ENCODE results near the gene TRIM2. TPM values are rescaled to one million over a fixed set of nuclear protein-coding genes. Genes with fewer than 3 reads are reported as not detected.

The TRIM2 gene
- total and polyA plus RNA-seq, 10 of the 15 experiments (the other 5 are each of a cell fraction or from before 2014, with no cell fraction given): 0.06 to 0.19 (median 0.15) TPM; not detected in 3

GRCh38 chr4:153268295-153268694 lies 64.1 kb downstream of the TRIM2 start:
- in situ Hi-C loops (cut with MboI) (no loop called here), intact Hi-C loops (cut with micrococcal nuclease; ENCODE audit: unreplicated experiment) (no loop called here)
- no peak for TF ChIP-seq ZNF217 (IDR thresholded peaks at IDR 0.05)
- TF ChIP-seq, protein P1, sequence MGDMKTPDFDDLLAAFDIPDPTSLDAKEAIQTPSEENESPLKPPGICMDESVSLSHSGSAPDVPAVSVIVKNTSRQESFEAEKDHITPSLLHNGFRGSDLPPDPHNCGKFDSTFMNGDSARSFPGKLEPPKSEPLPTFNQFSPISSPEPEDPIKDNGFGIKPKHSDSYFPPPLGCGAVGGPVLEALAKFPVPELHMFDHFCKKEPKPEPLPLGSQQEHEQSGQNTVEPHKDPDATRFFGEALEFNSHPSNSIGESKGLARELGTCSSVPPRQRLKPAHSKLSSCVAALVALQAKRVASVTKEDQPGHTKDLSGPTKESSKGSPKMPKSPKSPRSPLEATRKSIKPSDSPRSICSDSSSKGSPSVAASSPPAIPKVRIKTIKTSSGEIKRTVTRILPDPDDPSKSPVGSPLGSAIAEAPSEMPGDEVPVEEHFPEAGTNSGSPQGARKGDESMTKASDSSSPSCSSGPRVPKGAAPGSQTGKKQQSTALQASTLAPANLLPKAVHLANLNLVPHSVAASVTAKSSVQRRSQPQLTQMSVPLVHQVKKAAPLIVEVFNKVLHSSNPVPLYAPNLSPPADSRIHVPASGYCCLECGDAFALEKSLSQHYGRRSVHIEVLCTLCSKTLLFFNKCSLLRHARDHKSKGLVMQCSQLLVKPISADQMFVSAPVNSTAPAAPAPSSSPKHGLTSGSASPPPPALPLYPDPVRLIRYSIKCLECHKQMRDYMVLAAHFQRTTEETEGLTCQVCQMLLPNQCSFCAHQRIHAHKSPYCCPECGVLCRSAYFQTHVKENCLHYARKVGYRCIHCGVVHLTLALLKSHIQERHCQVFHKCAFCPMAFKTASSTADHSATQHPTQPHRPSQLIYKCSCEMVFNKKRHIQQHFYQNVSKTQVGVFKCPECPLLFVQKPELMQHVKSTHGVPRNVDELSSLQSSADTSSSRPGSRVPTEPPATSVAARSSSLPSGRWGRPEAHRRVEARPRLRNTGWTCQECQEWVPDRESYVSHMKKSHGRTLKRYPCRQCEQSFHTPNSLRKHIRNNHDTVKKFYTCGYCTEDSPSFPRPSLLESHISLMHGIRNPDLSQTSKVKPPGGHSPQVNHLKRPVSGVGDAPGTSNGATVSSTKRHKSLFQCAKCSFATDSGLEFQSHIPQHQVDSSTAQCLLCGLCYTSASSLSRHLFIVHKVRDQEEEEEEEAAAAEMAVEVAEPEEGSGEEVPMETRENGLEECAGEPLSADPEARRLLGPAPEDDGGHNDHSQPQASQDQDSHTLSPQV (IDR thresholded peaks at IDR 0.05): peak; percentile 51; the same call in 1 of the 2 replicates
- ChIA-PET SMC1A (ENCODE audit: uncharacterized antibody, unreplicated experiment) (interaction anchor here (0.7 kb wide), 1 partner anchor 11 kb away, joined by 3 read pairs; no protein-coding TSS in a partner anchor), POLR2A (no interaction called here), CTCF (interaction anchor here (0.7 to 1.4 kb wide), 2 partner anchors 8 to 428 kb away, joined by 3 read pairs; no protein-coding TSS in a partner anchor), RAD21 (ENCODE audit: unreplicated experiment) (no interaction called here)
- H3K4me3 ChIP-seq: no peak overlapping the region
- no peak overlapping the region for H3K4me2 ChIP-seq (ENCODE audit: control insufficient read depth, insufficient read depth)
- no peaks in the 10 kb centered on the region for H3K4me1 ChIP-seq (ENCODE audit: control insufficient read depth, insufficient read depth, low read length)
- H3K27ac ChIP-seq (ENCODE audit: control insufficient read depth, insufficient read depth): no peak overlapping the region
- FAIRE-seq (no peak), ATAC-seq (no peak), DNase-seq (ENCODE audit: low read depth, low spot score) (no peak)
- BruUV-seq (replicated peaks): no TSS peak
- H4K20me1 ChIP-seq (ENCODE audit: control insufficient read depth, insufficient read depth): no peaks in the 10 kb centered on the region
- no peak overlapping the region for H2AFZ ChIP-seq (ENCODE audit: control insufficient read depth, low read depth, low read length)
- WGBS (ENCODE audit: insufficient coverage, insufficient replicate concordance, low lambda C conversion rate, missing lambda C conversion rate): 21% methylated on average over 4 of the region's 4 CpGs
- H3K79me2 ChIP-seq (ENCODE audit: control insufficient read depth, insufficient read depth, low read length): no peaks in the 10 kb centered on the region
- H3K27me3 ChIP-seq (replicated peaks in 1 of 2; ENCODE audit: control insufficient read depth in 2 of 2, insufficient read depth in 2 of 2, low read length in 1 of 2): no peaks in the 10 kb centered on the region
- no peak overlapping the region for H3K9ac ChIP-seq (ENCODE audit: control insufficient read depth, insufficient read depth, low read length)
- H3K9me3 ChIP-seq (replicated peaks; ENCODE audit: control insufficient read depth, insufficient read depth, low read length): no peaks in the 10 kb centered on the region
- no peaks in the 10 kb centered on the region for H3K36me3 ChIP-seq (ENCODE audit: control insufficient read depth in 2 of 2, insufficient read depth in 2 of 2, low read length in 1 of 2)
